Mesenchymal stem cell (in vitro differentiated cells and primary cell): Measurements from ENCODE around the gene BCAR1.

Source experiments
- DNase-seq: peaks from one replicate; pipeline ENCODE4 v3.0.0-alpha.2; 2013
- H2AFZ ChIP-seq: one replicate; pipeline ENCODE4 v1.6.1; 2013; ENCODE audit warnings: low read depth, mild to moderate bottlenecking, control low read depth, inconsistent platforms, low read length, moderate library complexity
- H2AK5ac ChIP-seq: 2 replicates; pipeline ENCODE4 v1.6.1; 2013; ENCODE audit warnings: low read length, moderate library complexity, mild to moderate bottlenecking, inconsistent platforms; ENCODE audit not compliant: severe bottlenecking
- H2BK120ac ChIP-seq: one replicate; pipeline ENCODE4 v1.6.1; 2013; ENCODE audit warnings: low read depth, mild to moderate bottlenecking, inconsistent platforms, low read length, moderate library complexity
- H2BK12ac ChIP-seq, 2 experiments: one replicate each; pipeline ENCODE4 v1.6.1; 2013; ENCODE audit warnings: inconsistent platforms in 2 of 2, low read length in 2 of 2, mild to moderate bottlenecking in 2 of 2, moderate library complexity in 2 of 2, control low read depth in 1 of 2
- H2BK15ac ChIP-seq: one replicate; pipeline ENCODE4 v1.6.1; 2013; ENCODE audit warnings: mild to moderate bottlenecking, low read depth, inconsistent platforms; ENCODE audit not compliant: poor library complexity, severe bottlenecking
- H2BK5ac ChIP-seq: 2 replicates; pipeline ENCODE4 v1.6.1; 2013; ENCODE audit warnings: low read depth, mild to moderate bottlenecking, low read length, control low read depth, inconsistent platforms; ENCODE audit not compliant: poor library complexity, severe bottlenecking
- H3K14ac ChIP-seq, 2 experiments: one replicate each; pipeline ENCODE4 v1.6.1; 2013; ENCODE audit warnings: inconsistent platforms in 2 of 2, low read length in 2 of 2, control low read depth in 1 of 2, mild to moderate bottlenecking in 1 of 2, moderate library complexity in 1 of 2
- H3K18ac ChIP-seq, 2 experiments: one replicate each; pipeline ENCODE4 v1.6.1; 2013; ENCODE audit warnings: inconsistent platforms in 2 of 2, low read length in 2 of 2, control low read depth in 1 of 2, low read depth in 1 of 2, mild to moderate bottlenecking in 1 of 2
- H3K23ac ChIP-seq, 2 experiments: one replicate each; pipeline ENCODE4 v1.6.1; 2013; ENCODE audit warnings: inconsistent platforms in 2 of 2, low read length in 2 of 2, mild to moderate bottlenecking in 2 of 2, moderate library complexity in 2 of 2, control low read depth in 1 of 2
- H3K27ac ChIP-seq: 2 replicates; pipeline ENCODE4 v1.5.1; 2013; ENCODE audit warnings: mild to moderate bottlenecking, moderate library complexity, low read length, control low read depth, inconsistent platforms; ENCODE audit not compliant: poor library complexity, severe bottlenecking
- H3K27me3 ChIP-seq, 2 experiments: 2 replicates each; pipeline versions ENCODE4 v1.6.1 to v1.7.0; 2013; ENCODE audit warnings: low read length in 2 of 2, mild to moderate bottlenecking in 2 of 2, moderate library complexity in 2 of 2, control low read depth in 1 of 2, inconsistent platforms in 1 of 2; ENCODE audit not compliant: control insufficient read depth in 1 of 2, insufficient read depth in 1 of 2
- H3K36me3 ChIP-seq, 2 experiments: 2 replicates each; pipeline versions ENCODE4 v1.6.1 to v1.7.0; 2013; ENCODE audit warnings: low read length in 2 of 2, control low read depth in 1 of 2, inconsistent platforms in 1 of 2, low read depth in 1 of 2, mild to moderate bottlenecking in 1 of 2; ENCODE audit not compliant: insufficient read depth in 2 of 2, control insufficient read depth in 1 of 2
- H3K4ac ChIP-seq, 2 experiments: one replicate each; pipeline ENCODE4 v1.6.1; 2013; ENCODE audit warnings: inconsistent platforms in 2 of 2, low read length in 2 of 2, mild to moderate bottlenecking in 2 of 2, moderate library complexity in 2 of 2, control low read depth in 1 of 2, low read depth in 1 of 2
- H3K4me1 ChIP-seq: 2 replicates; pipeline ENCODE4 v1.6.1; 2013; ENCODE audit warnings: low read depth, low read length, control low read depth; ENCODE audit not compliant: control insufficient read depth, insufficient read depth
- H3K4me2 ChIP-seq: 2 replicates; pipeline ENCODE4 v1.6.1; 2013; ENCODE audit warnings: low read length, mild to moderate bottlenecking, inconsistent platforms; ENCODE audit not compliant: poor library complexity, severe bottlenecking
- H3K4me3 ChIP-seq, 2 experiments: 2 replicates each; pipeline versions ENCODE4 v1.5.1 to v1.7.0; 2013; ENCODE audit warnings: low read length in 2 of 2, mild to moderate bottlenecking in 2 of 2, control low read depth in 1 of 2, low read depth in 1 of 2; ENCODE audit not compliant: insufficient read depth in 1 of 2
- H3K79me1 ChIP-seq: replicated peaks from 2 replicates; pipeline ENCODE4 v1.6.1; 2013; ENCODE audit warnings: mild to moderate bottlenecking, control low read depth, low read length, inconsistent platforms; ENCODE audit not compliant: poor library complexity, severe bottlenecking
- H3K9ac ChIP-seq: 2 replicates; pipeline ENCODE4 v1.7.0; 2013; ENCODE audit warnings: mild to moderate bottlenecking, low read length, moderate library complexity
- H3K9me3 ChIP-seq: 2 replicates; pipeline ENCODE4 v1.7.0; 2013; ENCODE audit warnings: mild to moderate bottlenecking, low read length; ENCODE audit not compliant: control insufficient read depth
- H4K8ac ChIP-seq: one replicate; pipeline ENCODE4 v1.6.1; 2013; ENCODE audit warnings: inconsistent platforms, mild to moderate bottlenecking, low read length, moderate library complexity
- H4K91ac ChIP-seq: one replicate; pipeline ENCODE4 v1.6.1; 2013; ENCODE audit warnings: mild to moderate bottlenecking, low read length, inconsistent platforms
- WGBS: methylation state at CpG from one replicate; pipeline ENCODE4 v1.1.7; 2013; ENCODE audit warnings: mixed read lengths; 5-methylcytosine and 5-hydroxymethylcytosine counted together

Gene BCAR1

GRCh38 chr16:75250809-75251279 is 580 bp downstream of the BCAR1 start:
- Histone ChIP-seq H2AFZ (no peak overlapping the region), H3K79me1 (no peaks in the 10 kb centered on the region), H2BK15ac (peak overlapping the region; percentile 90)

DNA sequence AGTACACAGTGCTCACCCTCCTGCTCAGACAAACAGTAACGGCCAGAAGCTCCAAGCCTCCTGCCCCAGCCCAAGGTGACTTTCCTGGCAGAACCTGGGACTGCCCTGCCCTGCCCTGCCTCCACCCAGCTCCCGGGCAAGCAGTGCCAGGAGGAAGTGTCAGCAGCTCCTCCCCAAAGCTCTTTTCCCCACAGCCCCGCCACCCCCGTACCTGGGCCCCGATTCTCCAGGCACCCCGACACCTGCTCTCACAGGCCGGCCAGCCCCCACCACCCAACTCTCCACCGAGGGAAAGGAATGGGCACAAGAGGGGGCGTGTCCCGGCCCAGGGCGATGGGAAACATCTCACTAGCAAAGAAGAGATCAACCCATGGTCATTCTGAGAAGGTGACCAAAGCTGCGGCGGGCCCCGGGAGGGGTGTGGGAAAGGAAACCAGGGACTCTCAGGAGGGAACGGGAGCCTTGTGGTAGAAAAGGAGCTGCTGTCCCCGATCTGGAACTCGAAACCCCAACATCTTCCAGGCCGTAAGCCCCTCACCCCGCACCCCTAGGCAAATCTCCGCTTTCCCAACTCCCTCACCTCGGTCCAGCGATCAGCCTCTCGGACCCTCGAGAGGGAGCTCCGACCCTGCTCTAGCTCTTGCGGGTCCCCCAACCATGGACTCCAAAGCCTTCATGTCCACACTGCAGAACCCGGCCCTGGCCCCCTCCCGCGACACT is 1.2 kb downstream of the BCAR1 start:
- H3K4me1 ChIP-seq: peaks cover 81% of the 10 kb centered on the region
- no peak overlapping the region for H2AFZ ChIP-seq
- H3K18ac ChIP-seq: peak overlapping the region; percentile 92 to 97
- peak overlapping the region in 1 of 2 experiments; percentile 39 for H2BK12ac ChIP-seq
- H2BK5ac ChIP-seq: peak overlapping the region; percentile 99
- H2AK5ac ChIP-seq: peak overlapping the region; percentile 73
- peak overlapping the region; percentile 84 to 89 for H3K4me3 ChIP-seq
- H3K27me3 ChIP-seq: no peaks in the 10 kb centered on the region
- H4K8ac ChIP-seq: peak overlapping the region; percentile 14
- WGBS: 6% methylated on average over 24 of the region's 29 CpGs
- no peaks in the 10 kb centered on the region for H3K9me3 ChIP-seq
- H3K36me3 ChIP-seq: peaks cover 0 to 54% of the 10 kb centered on the region in 2 experiments
- peak overlapping the region in 1 of 2 experiments; percentile 95 for H3K23ac ChIP-seq
- peak overlapping the region; percentile 95 for H4K91ac ChIP-seq
- peak overlapping the region; percentile 58 to 90 for H3K4ac ChIP-seq
- H2BK15ac ChIP-seq: no peak overlapping the region
- peak overlapping the region; percentile 93 for H3K4me2 ChIP-seq
- H3K9ac ChIP-seq: peak overlapping the region; percentile 92
- peak overlapping the region in 1 of 2 experiments; percentile 91 for H3K14ac ChIP-seq
- peak; percentile 50 for DNase-seq
- no peaks in the 10 kb centered on the region for H3K79me1 ChIP-seq
- peak overlapping the region; percentile 99 for H3K27ac ChIP-seq
- H2BK120ac ChIP-seq: peak overlapping the region; percentile 95

More at GRCh38 chr16:75250809-75251279, 580 bp downstream of the BCAR1 start:
- Histone ChIP-seq H3K4me3 (peak overlapping the region; percentile 84 to 89), H3K4ac (peak overlapping the region; percentile 70 to 90), H4K8ac (peak overlapping the region; percentile 72), H2AK5ac (peak overlapping the region; percentile 3), H3K9ac (peak overlapping the region; percentile 92), H3K14ac (peak overlapping the region; percentile 82 to 98), H2BK12ac (peak overlapping the region in 1 of 2 experiments; percentile 39), H3K27ac (peak overlapping the region; percentile 99), H3K27me3 (no peaks in the 10 kb centered on the region), H3K4me1 (peaks cover 79% of the 10 kb centered on the region), H4K91ac (peak overlapping the region; percentile 95), H3K18ac (peak overlapping the region; percentile 92 to 97), H3K36me3 (peaks cover 0 to 54% of the 10 kb centered on the region in 2 experiments), H3K23ac (peak overlapping the region; percentile 95 to 96), H2BK5ac (peak overlapping the region; percentile 99), H2BK120ac (peak overlapping the region; percentile 95), H3K4me2 (peak overlapping the region; percentile 93), H3K9me3 (no peaks in the 10 kb centered on the region)
- WGBS: under 1% methylated on average over 50 of the region's 59 CpGs
- peak; percentile 46 for DNase-seq

- Histone ChIP-seq H3K4me3 (peak overlapping the region in 1 of 2 experiments; percentile 89), H3K18ac (peak overlapping the region; percentile 89 to 97), H3K14ac (peak overlapping the region in 1 of 2 experiments; percentile 91), H3K4me1 (peaks cover 77% of the 10 kb centered on the region), H3K23ac (peak overlapping the region in 1 of 2 experiments; percentile 35), H3K9me3 (no peaks in the 10 kb centered on the region), H3K9ac (peak overlapping the region; percentile 92), H3K36me3 (peaks cover 0 to 53% of the 10 kb centered on the region in 2 experiments), H3K27ac (peak overlapping the region; percentile 99), H2AK5ac (peak overlapping the region; percentile 73), H2AFZ (no peak overlapping the region), H3K79me1 (no peaks in the 10 kb centered on the region), H2BK5ac (peak overlapping the region; percentile 99), H4K91ac (peak overlapping the region; percentile 40), H4K8ac (peak overlapping the region; percentile 21), H3K4ac (peak overlapping the region in 1 of 2 experiments; percentile 0), H2BK15ac (peak overlapping the region; percentile 71), H3K4me2 (peak overlapping the region; percentile 93), H2BK120ac (no peak overlapping the region), H3K27me3 (no peaks in the 10 kb centered on the region), H2BK12ac (peak overlapping the region; percentile 21 to 56)
- WGBS: 58% methylated on average over 5 of the region's 5 CpGs
- no peak for DNase-seq
Measured at GRCh38 chr16:75249441-75249840, 2.0 kb downstream of the BCAR1 start.
